Transverse colon (tissue), 4 donors: ENCODE data around the gene OSBPL7. TPM values are rescaled to one million over a fixed set of nuclear protein-coding genes. Genes with fewer than 3 reads are reported as not detected.

Experiments
- DNase-seq: peaks from one replicate; pipeline ENCODE4 v3.0.0-alpha.2; 2019
- H3K27ac ChIP-seq, 4 donors: fragments of 200-600 bp; sonication (generic); 2 replicates each; pipeline ENCODE4 v1.5.1; 2016 to 2018; ENCODE audit warnings: inconsistent platforms in 4 of 4
- H3K27me3 ChIP-seq: fragments of 200-600 bp; sonication (generic); 2 replicates; pipeline ENCODE4 v1.5.1; 2017; ENCODE audit warnings: inconsistent platforms
- H3K36me3 ChIP-seq, 4 donors: fragments of 200-600 bp; sonication (generic); 2 replicates each; pipeline ENCODE4 v1.5.1; 2017 to 2019; ENCODE audit warnings: inconsistent platforms in 4 of 4
- H3K4me1 ChIP-seq, 4 donors: fragments of 200-600 bp; sonication (generic); 2 replicates each; pipeline ENCODE4 v1.5.1; 2017 to 2020; ENCODE audit warnings: inconsistent platforms in 4 of 4
- H3K4me3 ChIP-seq, 4 donors: fragments of 200-600 bp; sonication (generic); 1 replicate in 1 of 4; 2 replicates in 3 of 4; pipeline versions ENCODE4 v1.5.1 to v1.6.1; 2017 to 2019; ENCODE audit warnings: inconsistent platforms in 4 of 4
- H3K9me3 ChIP-seq, 2 donors: fragments of 200-600 bp; sonication (generic); 2 replicates each; pipeline ENCODE4 v1.5.1; 2017 to 2019; ENCODE audit warnings: inconsistent platforms in 2 of 2
- CTCF ChIP-seq, 5 experiments: fragments of 200-600 bp in 3 of 5; fragments of 450-650 bp in 2 of 5; sonication (generic) in 3 of 5; IDR thresholded peaks; 1 replicate in 2 of 5; 2 replicates in 3 of 5; pipeline ENCODE4 v1.5.1; 2016 to 2017; ENCODE audit warnings: antibody characterized with exemption in 5 of 5, inconsistent platforms in 3 of 5, mild to moderate bottlenecking in 2 of 5, moderate library complexity in 1 of 5
- EP300 ChIP-seq: sonication (generic); formaldehyde crosslinking; IDR thresholded peaks from one replicate; pipeline ENCODE4 v1.6.1; 2017; ENCODE audit warnings: antibody characterized with exemption, low read depth
- POLR2A ChIP-seq: fragments of 450-650 bp; IDR thresholded peaks from one replicate; pipeline ENCODE4 v1.6.1; 2016; ENCODE audit warnings: antibody characterized with exemption, mild to moderate bottlenecking, moderate library complexity
- POLR2AphosphoS5 ChIP-seq, 3 donors: sonication (generic); formaldehyde crosslinking; IDR thresholded peaks; one replicate each; pipeline ENCODE4 v1.6.1; 2016; ENCODE audit warnings: antibody characterized with exemption in 3 of 3
- WGBS, 2 donors: methylation state at CpG; one replicate each; pipeline ENCODE4 v1.1.5; 2018; ENCODE audit warnings: low coverage in 1 of 2; 5-methylcytosine and 5-hydroxymethylcytosine counted together
- in situ Hi-C, 4 donors: fragments of 200-750 bp; cut with MboI; loops; one replicate each; pipeline versions ENCODE4 v1.15.0 to v1.15.1; 2017; ENCODE audit warnings: low sequenced_read_pairs in 3 of 4, low pct_ligation_motif_present in 1 of 4, low pct_unique_long_range_greater_than_20kb in 1 of 4
- intact Hi-C: fragments of 100-400 bp; cut with DNase I; formaldehyde crosslinking; loops from one replicate; pipeline ENCODE4 v1.15.1; 2023; ENCODE audit warnings: low total_unique reads
- total RNA-seq, 4 donors: library from RNA; depleted of rRNA; stranded (reverse); fragments of >200 nt; gene quantifications; one replicate each; pipeline ENCODE4 v1.1.0, GENCODE V29; 2016

The OSBPL7 gene
- 100 to 1,000 TPM in 1 of 4 donors, 10 to 100 TPM in 3; 53.5 to 148 (median 75.0) TPM for total RNA-seq

GRCh38 chr17:47821424-47822391 lies at the start of gene OSBPL7:
Gene OSBPL7 (minus strand): TSS chr17:47821794. CDS start chr17:47820278, 1,516 bp downstream.
- H3K9me3 ChIP-seq, result no peaks in the 10 kb centered on the region
- peaks cover 0 to 48% (median 22%) of the 10 kb centered on the region in 4 donors for H3K36me3 ChIP-seq
- H3K27me3 ChIP-seq, result no peaks in the 10 kb centered on the region
- TF ChIP-seq EP300, result no peak
- TF ChIP-seq CTCF (IDR thresholded peaks at IDR 0.05), result no peak
- peak; percentile 91 for TF ChIP-seq POLR2A
- peak; percentile 70 to 93 (median 91) for TF ChIP-seq POLR2AphosphoS5 (IDR thresholded peaks at IDR 0.05)
- DNase-seq, result peak; percentile 84
- peak within 1 kb of the TSS; percentile 73 to 89 (median 86) for H3K27ac ChIP-seq
- peak within 1 kb of the TSS; percentile 43 to 73 (median 56) for H3K4me3 ChIP-seq
- H3K4me1 ChIP-seq, result peaks cover 6 to 31% (median 26%) of the 10 kb centered on the region in 4 donors
- in situ Hi-C loops (no loop called here), intact Hi-C loops (no loop called here)
- WGBS, 2 donors, result 3% methylated on average over 21 of the region's 21 CpGs; no CpG with 5 or more reads in 1 of the 2 donors

- in situ Hi-C loops, result no loop called here
Observed at GRCh38 chr17:47871048-47871447, 49.5 kb upstream of the OSBPL7 start.

GRCh38 chr17:47870056-47870455 lies 48.5 kb upstream of the OSBPL7 start:
- TF ChIP-seq POLR2A, result no peak
- no peak for TF ChIP-seq EP300
- no peak for TF ChIP-seq POLR2AphosphoS5 (IDR thresholded peaks at IDR 0.05)
- no peak for TF ChIP-seq CTCF (IDR thresholded peaks at IDR 0.05)
- H3K27me3 ChIP-seq, result peaks cover 57% of the 10 kb centered on the region

More at GRCh38 chr17:47871048-47871447, 49.5 kb upstream of the OSBPL7 start:
- DNase-seq, result no peak
- TF ChIP-seq CTCF (IDR thresholded peaks at IDR 0.05), result no peak
- TF ChIP-seq POLR2A, result no peak
- TF ChIP-seq POLR2AphosphoS5 (IDR thresholded peaks at IDR 0.05), result no peak
- no peak for TF ChIP-seq EP300
- Histone ChIP-seq H3K4me1 (no peaks in the 10 kb centered on the region), H3K36me3 (no peaks in the 10 kb centered on the region), H3K27ac (no peak overlapping the region), H3K9me3 (no peaks in the 10 kb centered on the region), H3K27me3 (peaks cover 66% of the 10 kb centered on the region), H3K4me3 (no peak overlapping the region)
- intact Hi-C loops, result no loop called here

GRCh38 chr17:47869114-47869513 lies 47.5 kb upstream of the OSBPL7 start:
- Histone ChIP-seq H3K4me1 (peaks cover 0 to 9% (median 3%) of the 10 kb centered on the region in 4 donors), H3K36me3 (no peaks in the 10 kb centered on the region), H3K4me3 (no peak overlapping the region), H3K27me3 (peaks cover 51% of the 10 kb centered on the region), H3K9me3 (no peaks in the 10 kb centered on the region), H3K27ac (no peak overlapping the region)
- WGBS, 2 donors, result 44% methylated on average over 2 of the region's 2 CpGs; no CpG with 5 or more reads in 1 of the 2 donors
- in situ Hi-C loops, result no loop called here
- TF ChIP-seq EP300 (no peak), POLR2A (no peak), POLR2AphosphoS5 (IDR thresholded peaks at IDR 0.05) (no peak), CTCF (IDR thresholded peaks at IDR 0.05) (no peak)
- DNase-seq, result no peak
- intact Hi-C loops, result no loop called here

More at GRCh38 chr17:47870056-47870455, 48.5 kb upstream of the OSBPL7 start:
- intact Hi-C loops (no loop called here), in situ Hi-C loops (no loop called here)
- Histone ChIP-seq H3K4me1 (peaks cover 0 to 4% (median under 1%) of the 10 kb centered on the region in 4 donors), H3K9me3 (no peaks in the 10 kb centered on the region), H3K36me3 (no peaks in the 10 kb centered on the region), H3K27ac (no peak overlapping the region), H3K4me3 (no peak overlapping the region)
- no peak for DNase-seq
- 18% methylated on average over 1 of the region's 1 CpG; no CpG with 5 or more reads in 1 of the 2 donors for WGBS, 2 donors
